ENCODE data around the gene FANCD2.

GRCh38 chr3:10116138-10116460, 89.9 kb downstream of the FANCD2 start:
- TF ChIP-seq CTCF (IDR thresholded peaks at IDR 0.05), result no peak
- no peak for TF ChIP-seq POLR2A (IDR thresholded peaks at IDR 0.05)

All from Peyer's patch (tissue), 4 donors.